HG02943 (cell line): ENCODE measurements around the gene CCDC167.

Experiments used
- ATAC-seq: cut with Tn5 transposase; IDR thresholded peaks from one replicate; pipeline ENCODE4 v1.9.1; 2021; ENCODE audit warnings: mild to moderate bottlenecking, low read depth, moderate library complexity; ENCODE audit not compliant: unreplicated experiment

The CCDC167 gene

DNA sequence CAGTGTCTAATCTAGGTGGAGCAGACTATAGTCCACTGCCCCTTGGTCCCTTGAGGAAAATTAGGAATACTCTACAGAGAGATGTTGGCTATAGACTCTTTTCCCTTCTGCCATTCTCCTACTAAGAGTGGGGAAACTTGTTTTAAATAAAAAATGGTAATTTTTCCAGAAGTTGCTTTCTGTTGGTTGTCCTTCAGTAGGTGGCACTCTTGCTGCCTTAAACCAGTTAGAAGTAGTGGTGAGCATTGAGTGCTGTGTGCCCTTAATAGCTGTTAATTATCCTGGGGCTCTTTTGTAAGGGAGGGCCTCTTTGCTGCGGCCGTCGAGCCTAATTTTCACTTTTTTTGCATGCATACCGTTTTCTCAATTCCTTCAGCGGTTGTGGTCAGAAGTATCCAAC, 63.9 kb downstream of the CCDC167 start:
- ATAC-seq, result no peak

DNA sequence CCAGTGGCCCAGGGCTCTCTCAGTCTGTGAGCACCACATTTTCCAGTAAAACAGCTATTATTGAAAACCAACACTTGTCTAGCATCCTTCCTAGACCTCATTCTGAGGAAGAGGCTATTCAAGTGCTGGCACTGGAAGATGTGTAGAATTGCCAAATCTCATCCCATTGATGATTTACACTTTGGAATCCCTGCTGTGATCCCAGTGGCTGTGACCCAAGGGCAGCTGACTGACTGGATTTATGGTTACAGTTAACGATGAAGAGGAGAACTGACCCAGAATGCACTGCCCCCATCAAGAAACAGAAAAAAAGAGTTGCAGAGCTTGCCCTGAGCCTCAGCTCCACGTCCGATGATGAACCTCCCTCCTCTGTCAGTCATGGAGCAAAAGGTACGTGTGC, 64.3 kb downstream of the CCDC167 start:
- ATAC-seq, result no peak

DNA sequence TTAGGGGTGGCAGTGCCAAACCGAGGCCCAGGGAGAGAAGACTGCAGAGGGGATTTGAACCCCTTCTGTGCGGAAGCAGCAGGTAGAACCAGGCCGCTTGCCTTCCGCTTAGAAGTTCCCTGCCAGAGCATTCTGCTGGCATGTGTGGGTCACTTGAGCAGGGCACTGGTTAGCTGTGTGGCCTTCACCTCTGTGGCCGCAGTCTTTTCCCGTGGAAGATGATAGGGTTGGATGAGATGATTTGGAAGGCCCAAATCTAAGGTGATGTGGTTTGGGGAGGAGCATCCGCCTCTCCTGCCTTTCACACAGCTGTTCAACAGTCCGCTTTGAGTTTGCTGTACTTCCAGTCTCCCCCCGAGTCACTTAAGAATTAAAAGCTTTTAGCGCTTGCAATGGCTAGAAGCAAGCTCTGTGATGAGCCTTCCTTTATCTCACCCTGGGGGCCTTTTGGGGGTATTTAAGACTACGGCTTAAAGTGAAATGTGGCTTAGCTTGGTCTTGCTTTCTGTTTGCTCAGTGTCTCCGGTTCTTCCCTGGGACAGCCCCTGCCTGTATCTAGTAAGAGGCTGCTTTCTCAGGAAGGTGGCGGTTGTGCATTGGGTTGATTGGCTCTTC, 65.9 kb downstream of the CCDC167 start:
- ATAC-seq, result peak; percentile 25
